K562 (cell line): ENCODE data around the gene EHBP1. TPM values are rescaled to one million over a fixed set of nuclear protein-coding genes. Genes with fewer than 3 reads are reported as not detected.

ENCODE experiments used
- ATAC-seq: fragments of 200-7000 bp; cut with Tn5 transposase; 3 replicates; pipeline ENCODE4 v1.9.1; 2020; ENCODE audit warnings: moderate library complexity
- BruUV-seq: library from RNA; stranded (reverse); fragments of 400-500 nt; replicated peaks from 2 replicates; lab custom pipeline; 2021; lab: Mats Ljungman, UMichigan
- CTCF ChIA-PET: fragments of 300-600 bp; formaldehyde crosslinking; extraction: SDS; loops from one replicate; lab custom pipeline; 2021; ENCODE audit warnings: low intra/inter-chr PET ratio; lab: Yijun Ruan, JAX
- POLR2A ChIA-PET: fragments of 300-600, 350-650 bp; sonication (Branson Sonifier 250); formaldehyde crosslinking; extraction: SDS; loops from one replicate; lab custom pipeline; 2021; ENCODE audit warnings: antibody characterized with exemption, inconsistent platforms; lab: Yijun Ruan, JAX
- DNase-seq, 4 experiments: peaks; one replicate each; pipeline versions ENCODE4 v3.0.0 to v3.0.0-alpha.2; 2011 to 2018; ENCODE audit warnings: low spot score in 3 of 4, mixed read lengths in 3 of 4; ENCODE audit errors: extremely low read depth in 1 of 4
- FAIRE-seq: peaks from 2 replicates; lab custom pipeline; 2011; peaks lifted over from hg19 to GRCh38; lab: Jason Lieb, UNC
- H2AFZ ChIP-seq: 2 replicates; pipeline ENCODE4 v1.6.0; 2011; ENCODE audit warnings: low read depth, low read length, control low read depth, inconsistent platforms
- H3K27ac ChIP-seq: fragments of 200-600 bp; 3 replicates; pipeline ENCODE4 v1.8.0; 2011; ENCODE audit warnings: low read depth, mild to moderate bottlenecking, control low read depth, inconsistent platforms, low read length, moderate library complexity, mixed read lengths; ENCODE audit errors: extremely low read depth
- H3K27me3 ChIP-seq, 2 experiments: fragments of 300-600 bp in 1 of 2; 2 replicates in 1 of 2; 3 replicates in 1 of 2; pipeline versions ENCODE4 v1.6.0 to v1.8.0; 2011; ENCODE audit warnings: inconsistent platforms in 2 of 2, low read length in 2 of 2, mild to moderate bottlenecking in 1 of 2, mixed read lengths in 1 of 2, moderate library complexity in 1 of 2; ENCODE audit not compliant: control insufficient read depth in 2 of 2, insufficient read depth in 2 of 2
- H3K36me3 ChIP-seq: fragments of 300-600 bp; 3 replicates; pipeline ENCODE4 v1.8.0; 2011; ENCODE audit warnings: mild to moderate bottlenecking, low read length, inconsistent platforms; ENCODE audit not compliant: control insufficient read depth, insufficient read depth
- H3K4me1 ChIP-seq, 2 experiments: fragments of 200-600 bp in 1 of 2; replicated peaks in 1 of 2; 2 replicates in 1 of 2; 3 replicates in 1 of 2; pipeline versions ENCODE4 v1.5.1 to v1.8.0; 2011; ENCODE audit warnings: inconsistent platforms in 2 of 2, low read length in 2 of 2, mild to moderate bottlenecking in 1 of 2, mixed read lengths in 1 of 2, moderate library complexity in 1 of 2; ENCODE audit not compliant: control insufficient read depth in 2 of 2, insufficient read depth in 2 of 2
- H3K4me2 ChIP-seq: 2 replicates; pipeline ENCODE4 v1.6.1; 2011; ENCODE audit warnings: low read length, control low read depth, inconsistent platforms, mixed read lengths; ENCODE audit not compliant: insufficient read depth
- H3K4me3 ChIP-seq: fragments of 200-600 bp; sonication (generic), shearing (Covaris generic); 2 replicates; pipeline ENCODE4 v1.5.1; 2016; ENCODE audit warnings: control low read depth, inconsistent platforms
- H3K79me2 ChIP-seq: fragments of 200-600 bp; 3 replicates; pipeline ENCODE4 v1.8.0; 2011; ENCODE audit warnings: low read length, inconsistent platforms; ENCODE audit not compliant: control insufficient read depth, insufficient read depth
- H3K9ac ChIP-seq, 2 experiments: 2 replicates each; pipeline versions ENCODE4 v1.6.0 to v1.6.1; 2011; ENCODE audit warnings: low read depth in 2 of 2, low read length in 2 of 2, control low read depth in 1 of 2, inconsistent platforms in 1 of 2, mild to moderate bottlenecking in 1 of 2, mixed read lengths in 1 of 2; ENCODE audit not compliant: insufficient read depth in 1 of 2
- H3K9me1 ChIP-seq: one replicate; pipeline ENCODE4 v1.6.0; 2011; ENCODE audit warnings: inconsistent platforms, mild to moderate bottlenecking, low read length, moderate library complexity; ENCODE audit not compliant: control insufficient read depth, insufficient read depth
- H3K9me3 ChIP-seq: replicated peaks from 2 replicates; pipeline ENCODE4 v1.5.1; 2011; ENCODE audit warnings: low read depth, low read length, inconsistent platforms; ENCODE audit not compliant: control insufficient read depth, insufficient read depth
- H4K20me1 ChIP-seq: replicated peaks from 2 replicates; pipeline ENCODE4 v1.6.1; 2011; ENCODE audit warnings: low read length, inconsistent platforms, mixed read lengths; ENCODE audit not compliant: control insufficient read depth, insufficient read depth
- DACH1 ChIP-seq: fragments of 450-650 bp; IDR thresholded peaks from 2 replicates; pipeline ENCODE4 v1.6.1; 2018; ENCODE audit not compliant: partially characterized antibody
- FIP1L1 ChIP-seq: fragments of 200-400 bp; formaldehyde crosslinking; IDR thresholded peaks from 2 replicates; pipeline ENCODE4 v1.6.1; 2018; ENCODE audit warnings: mild to moderate bottlenecking, low read depth, low read length; ENCODE audit not compliant: poor library complexity, severe bottlenecking
- GABPB2 ChIP-seq: fragments of 250-450 bp; sonication (Bioruptor Pico); conservative IDR thresholded peaks from 2 replicates; pipeline ENCODE4 v1.5.1; 2021; ENCODE audit warnings: mild to moderate bottlenecking
- MIER1 ChIP-seq: fragments of 450-650 bp; IDR thresholded peaks from 2 replicates; pipeline ENCODE4 v1.6.1; 2016; ENCODE audit warnings: antibody characterized with exemption, mild to moderate bottlenecking, low read depth
- PHF8 ChIP-seq: fragments of 200-600 bp; sonication (generic); IDR thresholded peaks from 2 replicates; pipeline ENCODE4 v1.6.1; 2012; ENCODE audit warnings: mixed run types, mild to moderate bottlenecking, inconsistent platforms, low read length, moderate library complexity, borderline replicate concordance
- TEAD1 ChIP-seq, 2 experiments: fragments of 450-650 bp in 1 of 2; sonication (generic) in 1 of 2; formaldehyde crosslinking; IDR thresholded peaks; 2 replicates each; pipeline versions ENCODE4 v1.4.0 to v1.8.0; 2020 to 2022; ENCODE audit warnings: mild to moderate bottlenecking in 2 of 2, missing genetic modification reagents in 1 of 2
- ZNF707 ChIP-seq: fragments of 250-450 bp; sonication (Bioruptor Pico); conservative IDR thresholded peaks from 2 replicates; pipeline ENCODE4 v1.8.0; 2022; ENCODE audit warnings: inconsistent platforms, mild to moderate bottlenecking, moderate library complexity
- WGBS: fragments of 100-300 bp; shearing (Covaris generic); methylation state at CpG from one replicate; pipeline ENCODE4 v1.1.6; 2016; ENCODE audit warnings: low coverage, mixed read lengths; ENCODE audit not compliant: insufficient coverage; ENCODE audit errors: missing lambda C conversion rate; 5-methylcytosine and 5-hydroxymethylcytosine counted together
- in situ Hi-C: fragments of 300-500 bp; cut with MboI; formaldehyde crosslinking; loops from 4 replicates; pipeline ENCODE4 v1.15.0; 2018; ENCODE audit warnings: inconsistent platforms, mixed read lengths
- intact Hi-C: fragments of 100-400 bp; cut with micrococcal nuclease; formaldehyde crosslinking; loops from 2 replicates; pipeline ENCODE4 v1.14.2; 2022
- polyA plus RNA-seq, 8 experiments: library from polyadenylated mRNA; depleted of rRNA in 4 of 8; stranded (reverse) in 5 of 8; unstranded in 3 of 8; fragments of >200 nt; fragmentation: Nextera tagmentation in 2 of 8; fragmentation: Illumina TruSeq in 1 of 8; extraction: Ambion mirVana in 2 of 8; extraction: Trizol in 1 of 8; gene quantifications; 2 replicates each; pipeline versions ENCODE4 v1.2.1 to v1.2.3, GENCODE V29; 2011 to 2014; ENCODE audit warnings: inconsistent platforms in 1 of 8, missing spikeins in 1 of 8
- total RNA-seq, 7 experiments: library from RNA; depleted of rRNA in 6 of 7; stranded (reverse); fragments of >200 nt in 6 of 7; fragmentation: Illumina TruSeq in 2 of 7; extraction: Trizol in 2 of 7; gene quantifications; 2 replicates each; pipeline versions ENCODE4 v1.2.1 to v1.2.3, GENCODE V29; 2011 to 2021; ENCODE audit warnings: low replicate concordance in 1 of 7
- TF ChIP-seq, protein P1 (sequence below): fragments of 450-650 bp; IDR thresholded peaks from 2 replicates; pipeline ENCODE4 v1.6.1; 2017; ENCODE audit warnings: antibody characterized with exemption, mild to moderate bottlenecking
- TF ChIP-seq, protein P2 (sequence below): sonication (generic); formaldehyde crosslinking; IDR thresholded peaks from 2 replicates; pipeline ENCODE4 v1.8.1; 2023; ENCODE audit warnings: mild to moderate bottlenecking, missing genetic modification reagents
- TF ChIP-seq, protein P3 (sequence below), 2 experiments: fragments of 450-650 bp; IDR thresholded peaks; 2 replicates each; pipeline ENCODE4 v1.6.1; 2016

The EHBP1 gene
- total and polyA plus RNA-seq, 9 of the 15 experiments (the other 6 are each of a cell fraction or from before 2014, with no cell fraction given) = 8.9 to 26.6 (median 19.3) TPM

DNA sequence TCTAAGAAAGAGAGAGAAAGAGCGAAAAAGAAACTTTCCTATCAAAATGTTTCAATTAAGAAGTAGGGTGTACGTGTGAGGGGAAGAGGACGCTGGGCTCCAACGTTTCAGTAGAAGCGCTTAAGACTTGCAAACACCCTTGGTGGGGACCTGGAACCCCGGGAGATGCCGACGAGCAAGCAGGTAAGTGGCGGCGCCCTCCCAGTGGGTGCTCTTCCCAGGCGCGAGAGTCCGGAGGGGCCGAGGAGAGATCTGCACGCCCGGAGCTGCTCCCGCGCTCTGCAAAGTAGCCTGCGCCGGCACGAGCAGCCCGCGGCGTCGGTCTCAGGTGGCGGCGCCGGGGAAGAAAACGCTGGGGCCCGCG lies 344.4 kb downstream of the EHBP1 start (continued):
- TF ChIP-seq, protein P1, sequence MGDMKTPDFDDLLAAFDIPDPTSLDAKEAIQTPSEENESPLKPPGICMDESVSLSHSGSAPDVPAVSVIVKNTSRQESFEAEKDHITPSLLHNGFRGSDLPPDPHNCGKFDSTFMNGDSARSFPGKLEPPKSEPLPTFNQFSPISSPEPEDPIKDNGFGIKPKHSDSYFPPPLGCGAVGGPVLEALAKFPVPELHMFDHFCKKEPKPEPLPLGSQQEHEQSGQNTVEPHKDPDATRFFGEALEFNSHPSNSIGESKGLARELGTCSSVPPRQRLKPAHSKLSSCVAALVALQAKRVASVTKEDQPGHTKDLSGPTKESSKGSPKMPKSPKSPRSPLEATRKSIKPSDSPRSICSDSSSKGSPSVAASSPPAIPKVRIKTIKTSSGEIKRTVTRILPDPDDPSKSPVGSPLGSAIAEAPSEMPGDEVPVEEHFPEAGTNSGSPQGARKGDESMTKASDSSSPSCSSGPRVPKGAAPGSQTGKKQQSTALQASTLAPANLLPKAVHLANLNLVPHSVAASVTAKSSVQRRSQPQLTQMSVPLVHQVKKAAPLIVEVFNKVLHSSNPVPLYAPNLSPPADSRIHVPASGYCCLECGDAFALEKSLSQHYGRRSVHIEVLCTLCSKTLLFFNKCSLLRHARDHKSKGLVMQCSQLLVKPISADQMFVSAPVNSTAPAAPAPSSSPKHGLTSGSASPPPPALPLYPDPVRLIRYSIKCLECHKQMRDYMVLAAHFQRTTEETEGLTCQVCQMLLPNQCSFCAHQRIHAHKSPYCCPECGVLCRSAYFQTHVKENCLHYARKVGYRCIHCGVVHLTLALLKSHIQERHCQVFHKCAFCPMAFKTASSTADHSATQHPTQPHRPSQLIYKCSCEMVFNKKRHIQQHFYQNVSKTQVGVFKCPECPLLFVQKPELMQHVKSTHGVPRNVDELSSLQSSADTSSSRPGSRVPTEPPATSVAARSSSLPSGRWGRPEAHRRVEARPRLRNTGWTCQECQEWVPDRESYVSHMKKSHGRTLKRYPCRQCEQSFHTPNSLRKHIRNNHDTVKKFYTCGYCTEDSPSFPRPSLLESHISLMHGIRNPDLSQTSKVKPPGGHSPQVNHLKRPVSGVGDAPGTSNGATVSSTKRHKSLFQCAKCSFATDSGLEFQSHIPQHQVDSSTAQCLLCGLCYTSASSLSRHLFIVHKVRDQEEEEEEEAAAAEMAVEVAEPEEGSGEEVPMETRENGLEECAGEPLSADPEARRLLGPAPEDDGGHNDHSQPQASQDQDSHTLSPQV = 0 out of 2 replicates have a peak, but pooled peaks have one; percentile 44
- peak in 1 of 2 experiments; percentile 34; a peak in 1 of 4 replicates for TF ChIP-seq TEAD1 (CRISPR knock-in tag; IDR thresholded peaks at IDR 0.05)
- no peak for TF ChIP-seq MIER1

DNA sequence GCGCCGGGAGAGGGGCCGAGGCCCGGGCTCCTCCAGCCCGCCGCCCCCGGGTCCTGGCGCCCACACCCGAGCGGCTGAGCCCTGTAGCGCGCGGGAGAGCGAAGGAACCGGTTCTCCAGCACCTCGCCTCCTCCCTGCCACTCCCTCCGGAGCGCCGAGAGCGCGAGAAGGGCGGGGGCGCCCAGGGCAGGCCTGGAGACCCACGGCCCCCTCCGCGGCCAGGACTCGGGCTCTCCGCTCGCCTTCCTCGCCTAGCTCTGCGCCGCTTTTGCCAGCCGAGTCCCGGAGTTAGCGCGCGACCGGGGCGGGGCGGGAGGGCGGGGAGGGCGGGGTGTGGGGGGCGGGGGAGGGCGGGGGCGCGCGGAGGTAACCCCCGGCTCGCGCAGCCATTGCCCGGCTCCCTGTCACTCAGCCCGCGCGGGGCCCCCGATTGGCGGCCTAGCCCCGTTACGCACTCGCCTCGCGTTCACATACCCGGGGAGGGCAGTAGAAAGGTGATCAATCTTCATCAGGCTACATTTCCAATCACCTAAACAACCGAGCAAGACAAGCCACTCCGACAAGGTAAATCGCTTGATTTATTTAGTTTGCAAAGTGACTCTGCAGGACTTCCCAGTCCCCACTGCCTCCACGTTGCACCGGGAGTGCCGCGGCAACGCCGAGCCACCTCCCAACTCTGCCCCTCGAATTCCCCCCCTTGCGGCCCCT lies 345.0 kb downstream of the EHBP1 start, which contains the start of gene OTX1:
Gene OTX1, plus strand, starts transcription at position 497 of the 708 bp plus-strand sequence. CDS start 2,161 bp downstream, outside the sequence.
- H3K9me1 ChIP-seq = no peaks in the 10 kb centered on the region
- peak within 1 kb of the TSS; percentile 85 for H3K27ac ChIP-seq
- peak; percentile 74 for FAIRE-seq
- peak within 1 kb of the TSS; percentile 97 for H2AFZ ChIP-seq
- peak within 1 kb of the TSS; percentile 82 to 99 for H3K9ac ChIP-seq
- ATAC-seq = peak; percentile 97
- H3K79me2 ChIP-seq = peaks cover 12% of the 10 kb centered on the region; the same call in 2 of the 3 replicates
- H3K4me1 ChIP-seq = peaks cover 2 to 35% of the 10 kb centered on the region in 2 experiments; a peak in 3 of 5 replicates
- H3K4me3 ChIP-seq = peak within 1 kb of the TSS; percentile 88
- H4K20me1 ChIP-seq = no peaks in the 10 kb centered on the region
- H3K4me2 ChIP-seq = peak within 1 kb of the TSS; percentile 91
- intact Hi-C loops (no loop called here), in situ Hi-C loops (no loop called here)
- H3K9me3 ChIP-seq = peaks cover 5% of the 10 kb centered on the region
- peaks cover 26% of the 10 kb centered on the region; the same call in 2 of the 3 replicates for H3K36me3 ChIP-seq
- ChIA-PET POLR2A (interaction anchor here (0.8 to 1.0 kb wide), 3 partner anchors 10 to 522 kb away, joined by 3 to 5 read pairs (median 4); no protein-coding TSS in a partner anchor), CTCF (no interaction called here)
- WGBS = under 1% methylated on average over 29 of the region's 73 CpGs
- H3K27me3 ChIP-seq = no peaks in the 10 kb centered on the region
- DNase-seq = peak; percentile 91 to 97 (median 96)
- no TSS peak for BruUV-seq
- TF ChIP-seq GABPB2 (CRISPR knock-in tag) (no peak), ZNF707 (CRISPR knock-in tag) (no peak), PHF8 (peak; percentile 84), FIP1L1 (peak; percentile 25), DACH1 (no peak)
- TF ChIP-seq, protein P2, sequence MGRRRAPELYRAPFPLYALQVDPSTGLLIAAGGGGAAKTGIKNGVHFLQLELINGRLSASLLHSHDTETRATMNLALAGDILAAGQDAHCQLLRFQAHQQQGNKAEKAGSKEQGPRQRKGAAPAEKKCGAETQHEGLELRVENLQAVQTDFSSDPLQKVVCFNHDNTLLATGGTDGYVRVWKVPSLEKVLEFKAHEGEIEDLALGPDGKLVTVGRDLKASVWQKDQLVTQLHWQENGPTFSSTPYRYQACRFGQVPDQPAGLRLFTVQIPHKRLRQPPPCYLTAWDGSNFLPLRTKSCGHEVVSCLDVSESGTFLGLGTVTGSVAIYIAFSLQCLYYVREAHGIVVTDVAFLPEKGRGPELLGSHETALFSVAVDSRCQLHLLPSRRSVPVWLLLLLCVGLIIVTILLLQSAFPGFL (CRISPR knock-in tag) = no peak
- TF ChIP-seq, protein P3, sequence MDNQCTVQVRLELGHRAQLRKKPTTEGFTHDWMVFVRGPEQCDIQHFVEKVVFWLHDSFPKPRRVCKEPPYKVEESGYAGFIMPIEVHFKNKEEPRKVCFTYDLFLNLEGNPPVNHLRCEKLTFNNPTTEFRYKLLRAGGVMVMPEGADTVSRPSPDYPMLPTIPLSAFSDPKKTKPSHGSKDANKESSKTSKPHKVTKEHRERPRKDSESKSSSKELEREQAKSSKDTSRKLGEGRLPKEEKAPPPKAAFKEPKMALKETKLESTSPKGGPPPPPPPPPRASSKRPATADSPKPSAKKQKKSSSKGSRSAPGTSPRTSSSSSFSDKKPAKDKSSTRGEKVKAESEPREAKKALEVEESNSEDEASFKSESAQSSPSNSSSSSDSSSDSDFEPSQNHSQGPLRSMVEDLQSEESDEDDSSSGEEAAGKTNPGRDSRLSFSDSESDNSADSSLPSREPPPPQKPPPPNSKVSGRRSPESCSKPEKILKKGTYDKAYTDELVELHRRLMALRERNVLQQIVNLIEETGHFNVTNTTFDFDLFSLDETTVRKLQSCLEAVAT (IDR thresholded peaks at IDR 0.05) = peak in 1 of 2 experiments; percentile 49; a peak in 1 of 4 replicates
